Stimulated activated CD4-positive, alpha-beta T cell treated with anti-CD3 and anti-CD28 coated beads, Interleukin-2, amount 100 ng/mL, for 24 hours (primary cell): Measurements from ENCODE around the gene GFRA1.

ENCODE experiments used
- DNase-seq, 2 donors: peaks; one replicate each; pipeline ENCODE4 v3.0.0-alpha.2; 2020

Gene GFRA1

DNA sequence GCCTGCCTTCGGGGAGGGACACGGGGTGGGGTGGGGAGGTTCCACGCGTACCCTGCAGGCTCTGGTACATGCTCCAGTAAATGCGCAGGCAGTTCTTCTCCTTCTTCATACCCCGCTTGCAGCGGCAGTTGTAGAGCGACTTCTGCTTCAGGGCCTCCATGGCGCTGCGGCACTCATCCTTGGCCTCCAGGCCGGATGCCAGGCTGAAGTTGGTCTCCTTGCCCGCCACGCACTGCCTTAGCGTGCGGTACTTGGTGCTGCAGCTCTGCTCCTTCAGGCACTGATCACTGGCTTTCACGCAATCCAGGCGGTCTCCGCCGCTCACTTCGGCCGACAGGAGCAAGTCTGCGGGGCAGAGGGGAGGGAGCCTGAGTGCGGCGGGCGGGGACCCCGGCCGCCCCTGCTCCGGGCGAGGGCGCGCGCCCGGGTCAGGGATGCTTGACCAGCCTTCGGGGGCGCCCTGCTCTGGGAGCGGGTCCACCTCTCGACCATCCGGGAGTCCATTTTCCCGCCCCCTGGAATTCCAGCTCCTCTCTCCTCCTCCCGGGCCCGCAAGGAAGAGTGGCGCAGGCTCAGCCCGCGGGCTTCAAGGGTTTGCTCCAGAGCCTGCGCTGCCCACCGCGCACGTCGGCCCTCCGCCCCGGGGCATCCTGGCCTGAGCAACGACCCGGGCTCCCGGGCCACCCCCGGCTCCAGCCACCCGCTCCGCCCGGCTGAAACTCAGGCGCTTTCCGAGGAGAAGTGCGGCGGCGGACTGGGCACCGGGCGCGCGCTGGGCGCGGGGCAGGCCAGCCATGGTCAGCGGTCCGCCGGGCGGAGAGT, 2.0 kb downstream of the GFRA1 start:
- no peak for DNase-seq

- DNase-seq = no peak
Measured at GRCh38 chr10:116270126-116270770, 2.8 kb downstream of the GFRA1 start.

DNA sequence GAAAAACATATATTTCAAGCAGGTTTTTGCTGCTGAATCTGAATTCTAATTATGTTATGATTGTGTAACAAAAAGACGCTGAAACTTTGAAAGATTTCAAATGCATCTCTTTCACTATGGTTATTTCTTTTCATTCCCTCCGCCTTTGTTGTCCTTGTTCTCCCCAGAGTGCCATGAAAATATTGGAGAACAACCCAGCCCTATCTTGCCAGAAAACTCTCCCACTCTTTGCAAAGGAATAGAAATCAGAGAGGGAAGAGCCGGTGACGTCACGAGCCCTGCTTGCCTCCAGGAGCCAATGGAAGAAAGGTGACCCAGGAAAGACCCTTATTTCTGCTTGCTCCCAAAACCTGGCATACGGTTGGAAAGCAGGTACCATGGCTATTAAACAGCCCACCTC, 3.4 kb downstream of the GFRA1 start:
- no peak for DNase-seq

- DNase-seq = no peak
Measured at GRCh38 chr10:116268976-116269375, 4.0 kb downstream of the GFRA1 start.

DNA sequence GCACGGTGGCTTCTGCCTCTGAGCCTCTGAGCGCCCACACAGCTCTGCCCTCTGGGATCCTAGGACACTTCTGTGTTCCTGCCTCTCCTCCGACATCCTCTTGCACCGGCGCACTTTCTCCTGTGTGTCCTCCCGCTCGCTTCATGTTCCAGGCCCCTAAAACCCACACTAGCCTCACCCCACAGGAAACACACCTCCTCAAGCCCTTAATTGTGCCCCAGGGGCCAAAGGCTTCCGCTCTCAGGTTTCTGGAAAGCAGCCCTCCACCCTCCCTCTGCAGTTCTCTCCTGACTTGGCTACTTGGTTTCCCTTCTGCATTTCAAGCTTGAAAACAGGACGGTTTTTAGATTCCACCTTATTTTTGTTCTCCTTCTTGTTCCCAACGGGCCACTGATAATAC, 7.3 kb downstream of the GFRA1 start:
- no peak for DNase-seq

- no peak for DNase-seq
Measured at GRCh38 chr10:116263870-116264655, 8.9 kb downstream of the GFRA1 start.

DNA sequence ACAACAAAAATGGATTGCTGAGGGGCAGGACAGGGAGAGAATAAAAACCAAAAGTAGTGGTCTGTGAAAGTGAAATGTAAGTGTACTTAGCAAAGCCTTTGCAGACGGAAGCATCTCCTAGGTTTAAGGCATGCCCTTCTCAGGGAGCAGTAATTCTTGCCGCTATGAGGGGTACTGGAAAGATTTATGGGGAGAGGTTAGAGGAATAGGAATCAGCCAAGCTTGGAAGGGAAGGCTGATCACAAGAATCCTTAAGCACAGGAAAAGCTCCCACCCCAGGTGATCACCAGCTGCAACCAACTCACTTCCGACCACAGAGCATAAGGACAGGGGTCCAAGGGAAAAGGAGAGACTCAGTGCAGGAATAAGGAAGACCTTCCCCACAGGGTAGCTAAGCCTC, 10.3 kb downstream of the GFRA1 start:
- no peak for DNase-seq

- no peak for DNase-seq
Measured at GRCh38 chr10:116260599-116260998, 12.4 kb downstream of the GFRA1 start.

DNA sequence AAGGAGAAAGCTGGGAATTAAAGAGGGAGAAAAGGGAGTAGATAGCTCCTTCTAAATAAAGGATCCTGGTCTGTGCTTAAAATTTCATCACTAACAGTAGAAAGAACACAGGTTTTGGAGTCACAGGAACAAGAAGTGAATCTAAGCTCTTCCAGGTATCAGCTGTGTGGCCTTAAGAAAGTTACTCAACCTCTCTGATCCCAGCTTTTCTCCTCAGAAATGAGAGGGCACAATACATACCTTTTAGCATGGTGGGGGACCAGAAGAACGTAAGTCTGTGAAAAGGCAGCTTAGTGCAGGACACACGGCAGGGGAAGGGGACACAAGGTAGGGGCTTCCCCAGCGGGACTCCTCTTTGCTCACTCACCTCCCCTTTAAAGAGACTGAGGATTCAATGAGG, 13.4 kb downstream of the GFRA1 start:
- DNase-seq = no peak

DNA sequence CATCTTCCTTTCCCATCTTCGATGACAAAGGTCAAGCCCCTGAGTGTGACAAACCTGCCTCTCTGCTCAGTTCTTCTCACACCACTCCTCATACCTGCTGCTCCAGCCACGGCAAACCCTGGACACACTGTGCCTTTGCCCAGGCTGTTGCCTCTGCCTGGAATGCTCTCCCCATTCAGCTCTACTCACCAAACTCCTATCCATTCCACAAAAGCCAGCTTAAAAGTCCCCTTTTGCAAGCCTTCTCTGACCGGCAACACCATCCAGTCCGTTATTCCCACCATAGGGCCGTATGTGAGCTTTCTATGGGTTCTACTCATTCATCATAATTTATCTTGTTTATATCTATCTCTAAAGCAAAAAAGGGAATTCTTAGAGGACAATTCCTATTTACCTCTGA, 15.2 kb downstream of the GFRA1 start:
- DNase-seq = no peak

DNA sequence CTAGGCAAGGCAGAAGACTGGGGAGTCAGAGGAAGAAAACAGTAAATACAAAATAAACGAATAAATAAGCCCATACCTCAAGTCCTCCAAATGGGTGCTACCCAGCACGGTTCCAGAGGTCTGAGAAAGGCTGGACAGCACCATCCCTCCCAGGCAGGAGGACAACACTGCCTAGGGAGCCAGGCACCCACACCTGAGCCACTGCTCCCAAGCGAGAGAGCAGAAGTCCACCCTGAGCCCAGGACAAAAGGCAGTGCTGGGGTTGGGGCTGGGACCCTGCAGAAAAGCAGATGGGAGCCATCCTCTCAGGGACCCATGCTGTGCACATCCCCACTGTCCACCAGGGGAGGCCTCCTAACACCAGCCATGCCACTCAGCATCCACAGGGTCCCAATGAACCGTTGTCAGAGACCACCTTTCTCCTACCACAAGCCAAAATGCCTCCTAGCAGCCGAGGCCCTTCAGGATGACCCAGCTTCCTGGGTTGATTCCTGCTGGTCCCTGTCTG, 16.2 kb downstream of the GFRA1 start:
- no peak for DNase-seq

DNA sequence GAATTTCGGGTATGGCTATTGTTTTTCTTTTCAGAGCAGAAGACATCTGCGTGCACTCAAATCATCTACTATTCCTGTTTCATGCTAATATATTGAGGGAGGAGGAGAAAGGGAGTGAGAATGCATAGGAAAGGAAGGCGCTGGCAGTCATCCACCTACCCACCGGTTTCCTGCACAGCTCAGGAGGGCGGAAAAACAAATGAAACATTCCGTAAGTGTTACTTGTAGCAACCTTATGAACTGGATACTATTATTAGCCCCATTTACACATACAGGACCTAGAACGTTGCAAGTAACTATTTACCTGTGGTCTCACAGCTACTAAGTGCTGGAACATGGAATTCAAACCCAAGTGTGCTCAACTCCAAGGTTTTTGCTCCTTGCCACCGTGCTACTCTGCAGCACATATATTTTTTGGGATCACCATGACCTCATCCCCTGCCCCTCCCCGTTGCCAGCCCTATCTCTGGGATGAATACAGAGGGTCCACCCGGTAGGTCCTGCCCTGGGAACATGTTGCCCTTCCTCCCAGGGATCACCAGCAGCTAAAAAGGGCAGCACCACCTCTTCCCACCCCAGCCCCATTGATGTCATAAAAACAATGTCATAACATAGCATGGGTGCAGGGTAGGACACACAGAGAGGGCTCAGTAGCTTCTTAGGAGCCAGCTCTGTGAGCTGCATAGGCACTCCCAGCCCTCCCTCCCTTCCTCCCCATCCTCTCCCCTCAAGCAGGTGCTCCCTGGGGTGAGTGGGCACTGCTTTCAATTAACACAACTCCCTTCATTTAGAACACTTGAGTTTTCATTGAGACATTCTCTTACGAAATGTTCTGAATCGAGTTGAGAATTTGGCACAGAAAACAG, 16.9 kb downstream of the GFRA1 start:
- DNase-seq = no peak

- DNase-seq = no peak
Measured at GRCh38 chr10:116254422-116255155, 18.4 kb downstream of the GFRA1 start.

DNA sequence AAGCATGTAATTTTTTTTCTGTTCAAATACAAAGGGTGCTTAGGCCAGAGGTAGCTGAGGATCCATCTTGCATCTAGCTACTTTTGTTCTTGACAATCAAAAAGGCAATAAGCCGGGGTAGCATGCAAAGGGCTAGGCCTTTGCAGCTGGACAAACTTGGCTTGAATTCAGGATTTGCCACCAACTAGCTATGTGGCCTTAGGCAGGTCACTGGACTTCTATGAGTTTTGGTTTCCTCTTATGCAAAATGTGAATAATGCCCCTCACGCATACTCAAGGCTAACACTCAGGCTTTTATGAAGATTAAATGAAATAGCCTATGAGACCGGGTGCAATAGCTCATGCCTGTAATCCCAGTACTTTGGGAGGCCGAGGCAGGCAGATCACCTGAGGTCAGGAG, 19.3 kb downstream of the GFRA1 start:
- no peak for DNase-seq

- no peak for DNase-seq
Measured at GRCh38 chr10:116251602-116252395, 21.2 kb downstream of the GFRA1 start.

DNA sequence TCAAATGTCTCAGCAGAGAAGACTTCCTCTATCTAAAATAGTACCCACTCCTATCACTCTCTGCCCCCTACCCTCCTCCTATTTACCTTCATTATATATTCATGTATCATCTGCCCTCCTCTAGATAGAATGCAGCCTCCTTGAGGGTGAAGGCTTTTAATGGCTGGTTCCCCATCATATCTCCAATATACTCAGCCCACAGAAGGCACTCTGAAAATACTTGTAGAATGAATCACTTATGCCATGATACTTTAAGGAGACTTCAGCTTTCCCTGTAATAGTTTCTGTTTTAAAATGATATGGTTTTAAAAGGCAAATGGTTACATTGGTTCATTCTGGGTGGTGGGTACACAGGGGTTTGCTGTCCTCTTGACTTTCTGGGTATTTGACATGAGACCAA, 25.3 kb downstream of the GFRA1 start:
- no peak for DNase-seq

DNA sequence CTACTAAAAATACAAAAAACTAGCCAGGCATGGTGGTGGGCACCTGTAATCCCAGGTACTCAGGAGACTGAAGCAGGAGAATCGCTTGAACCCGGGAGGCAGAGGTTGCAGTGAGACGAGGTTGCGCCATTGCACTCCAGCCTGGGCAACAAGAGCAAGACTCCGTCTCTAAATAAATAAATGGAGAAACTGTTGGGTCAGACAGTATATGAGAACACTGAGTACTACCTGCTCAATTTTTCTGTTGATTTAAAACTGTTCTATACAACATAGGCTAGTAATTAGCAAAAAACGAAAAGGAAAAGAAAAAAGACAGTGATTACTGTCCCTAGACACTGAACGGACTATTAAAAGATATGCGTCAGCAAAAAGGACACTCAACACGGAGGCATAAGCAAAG, 26.7 kb downstream of the GFRA1 start:
- DNase-seq = no peak

- DNase-seq = no peak
Measured at GRCh38 chr10:116245156-116245555, 27.9 kb downstream of the GFRA1 start.

- DNase-seq = no peak
Measured at GRCh38 chr10:116241642-116242410, 31.2 kb downstream of the GFRA1 start.

GRCh38 chr10:116241085-116241484, 31.9 kb downstream of the GFRA1 start:
- DNase-seq = no peak
